Calu3 (cell line): ENCODE results near the gene C19orf25. TPM values are rescaled to one million over a fixed set of nuclear protein-coding genes. Genes with fewer than 3 reads are reported as not detected.
A peak's percentile ranks its signal among the peaks of the same experiment; 100 is the strongest.

Source experiments
- BruUV-seq: library from RNA; stranded (reverse); fragments of 400-500 nt; replicated peaks from 2 replicates; lab custom pipeline; 2021; lab: Mats Ljungman, UMichigan
- CTCF ChIA-PET: fragments of 300-600 bp; sonication (Branson Sonifier 250); formaldehyde crosslinking; loops from one replicate; lab custom pipeline; 2022; ENCODE audit warnings: antibody characterized with exemption; lab: Charles Lee
- DNase-seq: peaks from one replicate; pipeline ENCODE4 v3.0.0; 2022
- H3K27ac Mint-ChIP-seq: one replicate; pipeline ENCODE4 v1.8.0; 2022; ENCODE audit warnings: mixed read lengths; ENCODE audit not compliant: unreplicated experiment
- H3K27me3 Mint-ChIP-seq: one replicate; pipeline ENCODE4 v1.8.0; 2022; ENCODE audit warnings: mixed read lengths; ENCODE audit not compliant: unreplicated experiment
- H3K36me3 Mint-ChIP-seq: one replicate; pipeline ENCODE4 v1.8.0; 2022; ENCODE audit warnings: mild to moderate bottlenecking, moderate library complexity, mixed read lengths; ENCODE audit not compliant: insufficient read depth, unreplicated experiment
- H3K4me1 Mint-ChIP-seq: one replicate; pipeline ENCODE4 v1.8.0; 2022; ENCODE audit warnings: mild to moderate bottlenecking, low read depth, mixed read lengths; ENCODE audit not compliant: unreplicated experiment
- H3K4me3 Mint-ChIP-seq: one replicate; pipeline ENCODE4 v1.8.0; 2022; ENCODE audit warnings: mild to moderate bottlenecking, low read depth, moderate library complexity, mixed read lengths; ENCODE audit not compliant: unreplicated experiment
- H3K9me3 Mint-ChIP-seq: one replicate; pipeline ENCODE4 v1.8.0; 2022; ENCODE audit warnings: low read depth, mixed read lengths; ENCODE audit not compliant: unreplicated experiment
- CTCF ChIP-seq: fragments of 200-600 bp; IDR thresholded peaks from one replicate; pipeline ENCODE4 v1.8.0; 2022; ENCODE audit warnings: antibody characterized with exemption; ENCODE audit not compliant: unreplicated experiment
- intact Hi-C: fragments of 100-400 bp; cut with micrococcal nuclease; formaldehyde crosslinking; loops from one replicate; pipeline ENCODE4 v1.10.0; 2022; ENCODE audit not compliant: unreplicated experiment
- total RNA-seq: library from RNA; stranded (reverse); gene quantifications from 2 replicates; pipeline ENCODE4 v1.2.3, GENCODE V29; 2022

C19orf25 gene
- total RNA-seq, 1 experiment from 2014 or later, result 33.7 TPM

- no peaks in the 10 kb centered on the region for H3K9me3 Mint-ChIP-seq
- H3K4me3 Mint-ChIP-seq, result no peak overlapping the region
- no peak for DNase-seq
- no peak for TF ChIP-seq CTCF
- BruUV-seq, result no TSS peak
- intact Hi-C loops, result no loop called here
- peaks cover 58% of the 10 kb centered on the region for H3K27me3 Mint-ChIP-seq
- H3K4me1 Mint-ChIP-seq, result no peaks in the 10 kb centered on the region
- CTCF ChIA-PET, result interaction anchor here (0.5 to 0.7 kb wide), 2 partner anchors 427 to 1526 kb away, joined by 3 read pairs; partner anchors contain the start of gene ABHD17A
- peaks cover 25% of the 10 kb centered on the region for H3K36me3 Mint-ChIP-seq
- H3K27ac Mint-ChIP-seq, result no peak overlapping the region
These were observed 21.1 kb downstream of the C19orf25 start for GRCh38 chr19:1457892-1458291.

- CTCF ChIA-PET, result no interaction called here
- intact Hi-C loops, result no loop called here
- no peak overlapping the region for H3K4me3 Mint-ChIP-seq
These were observed 21.8 kb downstream of the C19orf25 start for GRCh38 chr19:1457031-1457739.

GRCh38 chr19:1456121-1456900, 22.7 kb downstream of the C19orf25 start:
- no TSS peak for BruUV-seq
- Mint-ChIP-seq H3K4me1 (no peaks in the 10 kb centered on the region), H3K27ac (peak overlapping the region; percentile 76), H3K36me3 (peaks cover 25% of the 10 kb centered on the region), H3K4me3 (peak overlapping the region; percentile 30), H3K9me3 (no peaks in the 10 kb centered on the region), H3K27me3 (peaks cover 74% of the 10 kb centered on the region)
- CTCF ChIA-PET, result no interaction called here
- intact Hi-C loops, result no loop called here
- DNase-seq, result no peak
- TF ChIP-seq CTCF, result no peak

More at GRCh38 chr19:1457031-1457739, 21.8 kb downstream of the C19orf25 start:
- H3K9me3 Mint-ChIP-seq, result no peaks in the 10 kb centered on the region
- no peak for DNase-seq
- H3K4me1 Mint-ChIP-seq, result no peaks in the 10 kb centered on the region
- peaks cover 65% of the 10 kb centered on the region for H3K27me3 Mint-ChIP-seq
- no peak overlapping the region for H3K27ac Mint-ChIP-seq
- peaks cover 25% of the 10 kb centered on the region for H3K36me3 Mint-ChIP-seq
- no peak for TF ChIP-seq CTCF
- no TSS peak for BruUV-seq

GRCh38 chr19:1455336-1456120, 23.5 kb downstream of the C19orf25 start:
- no TSS peak for BruUV-seq
- H3K4me3 Mint-ChIP-seq, result peak overlapping the region; percentile 30
- H3K9me3 Mint-ChIP-seq, result no peaks in the 10 kb centered on the region
- intact Hi-C loops, result no loop called here
- peak; percentile 66 for DNase-seq
- CTCF ChIA-PET, result interaction anchor here (0.7 kb wide), 1 partner anchor 547 kb away, joined by 3 read pairs; no protein-coding TSS in a partner anchor
- no peak for TF ChIP-seq CTCF
- H3K27ac Mint-ChIP-seq, result peak overlapping the region; percentile 76
- H3K4me1 Mint-ChIP-seq, result no peaks in the 10 kb centered on the region
- peaks cover 25% of the 10 kb centered on the region for H3K36me3 Mint-ChIP-seq
- H3K27me3 Mint-ChIP-seq, result peaks cover 82% of the 10 kb centered on the region
